Activated CD8-positive, alpha-beta memory T cell treated with anti-CD3 and anti-CD28 coated beads for 24 hours (primary cell): ENCODE results near the gene MIOX.
A peak's percentile ranks its signal among the peaks of the same experiment; 100 is the strongest.

ENCODE experiments used
- DNase-seq: peaks from one replicate; pipeline ENCODE4 v3.0.0-alpha.2; 2020

Gene MIOX

DNA sequence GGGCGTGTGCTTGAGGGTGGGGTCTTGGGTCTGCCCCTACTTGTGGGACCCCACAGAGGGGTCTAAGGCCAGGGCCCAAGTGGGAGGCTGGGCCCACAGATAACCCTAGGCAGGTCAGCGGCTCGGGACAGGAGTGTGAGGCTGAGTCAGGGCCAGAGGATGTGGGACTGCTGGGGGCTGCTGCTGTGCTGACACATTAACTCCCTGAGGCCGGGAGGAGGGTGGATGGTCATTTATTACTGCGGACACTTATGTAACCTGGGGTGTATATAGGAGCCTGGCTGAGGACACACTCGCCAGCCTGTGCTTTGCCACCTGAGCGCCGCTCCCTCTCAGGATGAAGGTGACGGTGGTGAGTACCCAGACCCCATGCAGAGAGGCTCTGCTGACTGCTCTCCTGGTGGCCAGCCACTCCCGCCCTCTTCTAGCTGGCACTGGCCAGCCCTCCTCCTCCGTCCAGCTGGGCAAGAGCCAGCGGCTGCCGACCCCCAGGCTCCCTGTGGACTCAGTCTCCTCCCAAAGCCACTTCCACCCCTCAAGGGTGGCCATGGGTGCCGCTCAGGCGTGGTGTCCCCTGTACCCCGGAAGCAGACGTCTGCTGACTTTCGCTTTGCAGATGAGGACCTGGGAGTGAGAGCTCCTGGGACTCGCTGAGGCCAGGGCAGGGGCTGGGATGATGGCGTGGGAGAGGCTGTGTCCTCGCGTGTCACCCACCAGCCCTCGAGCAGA lies at the start of gene MIOX:
Gene MIOX (plus strand): TSS at position 299 of the 729 bp plus-strand sequence. CDS start 39 bp downstream, at position 338.
- DNase-seq = no peak

DNA sequence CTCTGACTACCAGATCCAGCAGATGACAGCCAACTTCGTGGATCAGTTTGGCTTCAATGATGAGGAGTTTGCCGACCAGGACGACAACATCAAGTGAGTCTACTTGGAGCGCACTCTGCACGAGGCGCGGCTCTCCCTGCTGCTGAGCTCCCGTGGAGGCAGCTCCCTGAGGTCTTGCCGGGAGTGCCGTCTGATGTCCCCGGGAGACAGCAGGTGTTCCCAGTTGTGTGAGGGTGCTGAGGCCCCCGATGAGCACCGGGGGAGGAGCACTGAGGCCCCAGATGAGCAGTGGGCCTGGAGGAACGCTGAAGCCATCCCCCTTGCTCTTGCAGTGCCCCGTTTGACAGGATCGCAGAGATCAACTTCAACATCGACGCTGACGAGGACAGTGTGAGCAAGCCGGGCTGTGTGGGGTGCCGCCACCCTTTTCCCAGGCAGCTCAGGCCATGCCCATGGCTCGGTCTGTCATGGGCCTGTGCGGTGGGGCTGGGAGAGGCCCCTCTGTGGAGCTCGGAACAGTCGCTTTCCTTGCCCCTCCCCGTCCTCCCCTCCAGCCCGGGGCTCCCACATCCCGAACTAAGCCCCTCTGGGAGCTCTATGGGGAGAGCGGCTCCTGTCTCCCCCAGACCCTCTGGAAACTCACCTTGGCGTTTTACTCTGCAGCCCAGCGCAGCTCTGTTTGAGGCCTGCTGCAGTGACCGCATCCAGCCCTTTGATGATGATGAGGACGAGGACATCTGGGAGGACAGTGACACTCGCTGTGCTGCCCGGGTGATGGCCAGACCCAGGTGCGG lies 49.0 kb upstream of the MIOX start:
- DNase-seq = no peak

DNA sequence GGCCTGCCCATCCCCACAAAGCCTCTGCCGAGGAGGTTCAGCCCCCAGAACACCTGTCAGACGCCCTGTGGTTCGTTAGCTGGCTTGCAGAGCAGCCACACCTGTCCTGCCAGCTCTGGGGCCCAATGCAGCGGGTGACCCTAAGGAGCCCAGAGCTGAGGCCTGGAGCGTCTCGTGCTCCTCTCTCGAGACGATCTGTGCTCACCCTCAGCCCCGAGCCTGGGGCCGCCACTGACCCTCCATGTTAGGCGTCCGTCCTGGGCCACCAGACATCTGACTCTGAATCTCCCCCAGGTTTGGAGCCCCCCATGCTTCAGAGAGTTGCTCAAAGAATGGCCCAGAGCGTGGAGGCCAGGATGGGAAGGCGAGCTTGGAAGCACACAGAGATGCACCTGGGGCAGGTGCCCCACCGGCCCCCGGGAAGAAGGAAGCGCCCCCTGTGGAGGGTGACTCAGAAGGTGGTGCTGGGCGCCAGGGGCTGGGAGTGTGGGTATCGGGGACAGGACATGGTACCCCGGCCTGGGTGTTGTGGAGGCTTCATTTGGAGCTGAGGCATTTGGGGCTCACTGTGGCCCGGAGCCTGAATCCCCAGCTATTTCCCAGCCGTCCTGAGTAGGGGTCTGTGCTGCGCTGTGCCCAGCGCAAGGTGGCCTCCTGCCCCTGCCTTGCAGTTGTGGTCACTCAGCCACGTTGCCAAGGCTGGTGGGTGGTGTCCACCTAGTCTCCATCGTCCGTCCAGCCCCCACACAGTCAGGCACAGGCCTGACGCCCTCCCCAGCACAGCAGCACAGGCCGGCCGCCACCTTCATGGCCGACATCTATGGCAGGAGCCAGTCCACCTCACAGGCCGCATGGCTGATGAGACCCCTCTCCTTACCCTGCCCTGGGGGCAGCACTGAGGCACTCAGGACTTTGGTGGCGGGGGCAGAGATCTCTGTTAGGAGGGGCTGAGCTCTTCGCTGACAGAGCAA lies 48.1 kb upstream of the MIOX start:
- DNase-seq = no peak

DNA sequence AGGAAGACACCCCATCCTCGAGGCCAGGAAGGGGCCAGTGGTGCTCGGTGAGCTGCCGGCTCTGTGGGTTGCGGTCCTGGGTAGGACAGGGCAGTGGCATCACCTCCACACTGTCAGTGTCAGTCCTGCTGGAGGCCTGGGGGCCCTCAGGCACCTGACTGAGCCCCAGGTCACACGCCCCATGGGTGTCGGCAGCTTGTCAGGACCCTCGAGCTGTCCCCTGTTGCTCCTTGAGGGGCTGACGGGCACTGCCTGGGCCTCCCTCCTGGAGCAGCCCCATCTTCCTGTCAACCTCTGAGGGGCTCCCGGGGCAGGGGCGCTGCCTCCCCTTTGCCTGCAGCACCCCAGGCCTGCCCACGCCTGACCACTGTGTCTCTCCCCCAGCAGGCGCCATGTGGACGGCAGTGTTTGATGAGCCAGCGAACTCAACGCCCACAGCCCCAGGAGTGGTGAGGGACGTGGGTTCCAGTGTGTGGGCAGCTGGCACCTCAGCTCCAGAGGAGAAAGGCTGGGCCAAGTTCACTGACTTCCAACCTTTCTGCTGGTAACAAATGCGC lies 47.3 kb upstream of the MIOX start:
- no peak for DNase-seq

DNA sequence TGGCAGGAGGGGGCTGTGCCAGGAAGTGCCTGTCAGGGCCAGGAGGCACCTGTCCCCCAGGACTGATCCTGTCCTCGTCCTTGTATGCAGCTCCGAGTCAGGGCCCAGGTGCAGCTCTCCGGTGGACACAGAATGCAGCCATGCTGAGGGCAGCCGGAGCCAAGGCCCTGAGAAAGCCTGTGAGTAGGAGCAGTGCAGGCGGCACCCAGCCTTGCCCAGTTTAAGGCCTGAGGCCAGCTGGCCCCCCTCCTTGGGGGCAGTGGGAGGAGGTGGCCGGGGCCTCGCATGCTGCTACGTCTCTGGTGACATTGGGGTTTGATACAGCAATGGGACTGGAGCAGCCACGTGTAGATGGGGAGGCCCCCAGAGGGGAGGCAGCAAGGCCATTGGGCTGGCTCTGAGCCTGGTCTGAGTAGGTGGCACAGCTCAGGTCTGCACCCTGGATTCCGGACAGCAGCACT lies 46.8 kb upstream of the MIOX start:
- DNase-seq = no peak

DNA sequence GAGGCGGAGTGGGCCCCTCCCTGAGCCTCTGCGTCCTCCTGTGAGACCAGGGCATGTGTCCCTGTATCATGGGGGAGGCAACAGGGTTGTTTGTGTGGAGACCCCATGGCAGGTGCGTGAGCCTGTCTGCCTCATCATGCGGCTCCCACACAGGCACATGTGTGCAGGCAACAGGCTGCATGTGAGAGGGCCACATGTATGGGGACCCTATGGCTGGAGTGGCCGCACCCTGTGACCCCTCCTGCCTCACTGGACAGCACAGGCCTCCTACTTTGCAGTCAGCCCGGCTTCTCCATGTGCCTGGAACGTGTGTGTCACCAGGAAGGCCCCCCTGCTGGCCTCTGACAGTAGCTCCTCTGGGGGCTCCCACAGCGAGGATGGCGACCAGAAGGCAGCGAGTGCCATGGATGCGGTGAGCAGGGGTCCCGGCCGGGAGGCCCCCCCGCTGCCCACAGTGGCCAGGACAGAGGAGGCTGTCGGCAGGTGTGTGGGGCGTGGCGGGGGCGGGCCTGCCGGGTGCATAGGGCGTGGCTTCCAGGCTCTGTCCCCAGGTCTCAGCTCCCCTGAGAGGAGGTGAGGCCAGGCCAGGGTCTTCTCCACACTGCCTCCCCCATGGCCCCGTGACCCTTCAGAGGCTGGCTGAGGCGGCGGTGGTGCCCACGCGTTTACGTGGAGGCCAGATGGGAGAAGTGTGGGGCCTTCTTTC lies 46.0 kb upstream of the MIOX start:
- DNase-seq = no peak

DNA sequence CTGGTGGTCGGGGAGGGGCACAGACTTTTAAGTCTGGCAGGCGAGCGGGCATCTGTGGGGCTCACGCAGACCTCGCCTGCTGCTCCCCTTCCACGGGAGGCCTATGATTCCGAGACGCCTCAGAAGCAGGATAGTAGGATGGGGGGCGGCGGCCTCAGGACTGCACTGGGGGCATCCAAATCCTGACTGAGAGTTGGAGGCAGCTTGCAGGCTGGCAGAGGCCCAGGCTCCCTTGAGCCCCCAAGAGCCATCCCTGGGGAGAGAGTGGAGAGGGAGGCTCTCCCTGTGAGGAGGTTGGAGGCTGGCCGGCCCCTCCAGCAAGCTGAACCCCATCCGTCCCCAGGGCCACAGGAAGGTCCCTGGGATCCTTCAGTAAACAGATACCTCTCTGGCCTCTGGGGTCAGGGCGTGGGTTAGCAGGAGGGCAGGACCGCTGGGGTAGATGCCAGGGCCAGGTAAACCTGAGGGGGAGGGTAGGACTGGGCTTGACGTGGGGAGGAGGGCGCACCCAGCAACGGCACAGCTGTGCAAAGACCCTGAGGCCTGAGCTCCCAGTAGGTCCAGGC lies 45.1 kb upstream of the MIOX start:
- no peak for DNase-seq

DNA sequence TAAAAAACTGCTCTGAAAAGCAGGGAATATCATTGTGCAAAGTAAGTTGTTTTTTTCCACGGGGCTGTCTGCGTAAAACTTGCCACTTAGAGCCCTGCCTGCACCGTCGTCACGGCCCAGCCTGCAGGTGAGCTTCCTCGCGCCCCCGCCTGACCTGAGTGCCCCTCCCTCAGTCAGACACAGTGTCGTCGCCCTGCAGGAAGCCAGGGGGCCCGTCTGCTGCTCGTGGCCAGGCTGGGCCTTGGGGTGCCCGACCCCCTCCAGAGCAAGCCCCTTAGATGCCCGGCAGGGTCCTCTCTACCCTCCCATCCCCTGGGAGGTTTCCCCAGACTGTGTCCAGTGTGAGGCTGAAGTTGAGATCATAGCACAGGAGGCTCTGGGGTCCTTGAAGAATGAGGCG lies 43.5 kb upstream of the MIOX start:
- DNase-seq = no peak

DNA sequence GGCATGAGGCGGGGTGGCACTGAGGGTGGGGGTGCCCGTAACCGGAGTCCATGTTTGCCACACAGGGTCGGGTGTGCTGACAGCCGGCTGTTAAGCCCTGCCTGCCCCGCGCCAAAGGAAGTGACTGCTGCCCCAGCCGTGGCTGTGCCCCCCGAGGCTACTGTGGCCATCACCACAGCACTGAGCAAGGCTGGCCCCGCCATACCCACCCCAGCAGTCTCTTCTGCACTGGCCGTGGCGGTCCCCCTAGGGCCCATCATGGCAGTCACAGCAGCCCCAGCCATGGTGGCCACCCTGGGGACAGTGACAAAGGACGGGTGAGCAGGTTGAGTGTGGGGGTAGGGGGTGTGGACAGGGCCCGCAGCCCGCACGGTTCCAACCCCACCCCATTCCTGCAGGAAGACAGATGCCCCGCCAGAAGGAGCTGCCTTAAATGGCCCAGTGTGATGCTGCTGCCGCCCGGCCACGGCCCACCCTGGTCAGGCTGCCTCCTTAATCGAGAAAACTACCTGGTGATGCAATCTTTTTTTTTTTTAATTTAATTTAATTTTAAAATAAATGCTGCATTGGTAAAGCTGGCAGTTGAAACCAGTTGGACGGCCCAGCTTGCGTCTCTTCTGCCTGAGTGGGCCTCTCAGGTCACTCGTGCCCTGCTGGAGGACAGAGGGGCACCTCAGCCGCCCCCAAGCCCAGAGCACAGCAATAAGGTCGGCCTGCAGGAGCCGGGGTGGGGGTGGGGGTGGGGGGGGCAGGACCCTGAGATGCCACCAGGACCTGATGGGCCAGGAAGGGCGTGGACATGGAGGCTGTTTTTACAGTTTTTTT lies 42.6 kb upstream of the MIOX start:
- DNase-seq = no peak

DNA sequence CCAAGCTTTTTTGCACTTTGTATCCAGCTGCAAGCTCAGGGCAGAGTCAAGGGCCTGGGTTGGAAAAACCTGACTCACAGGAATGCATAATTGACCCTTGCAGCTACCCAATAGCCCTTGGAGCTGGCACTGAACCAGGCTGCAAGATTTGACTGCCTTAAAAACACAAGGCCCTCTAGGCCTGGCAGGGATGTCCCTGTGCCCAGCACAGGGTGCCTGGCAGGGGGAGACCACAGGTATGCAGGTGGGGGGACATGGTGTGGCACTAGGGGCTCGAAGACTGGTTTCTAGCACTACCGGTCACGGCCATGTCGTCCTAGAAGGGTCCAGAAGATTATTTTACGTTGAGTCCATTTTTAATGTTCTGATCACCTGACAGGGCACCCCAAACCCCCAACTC lies 42.0 kb upstream of the MIOX start:
- DNase-seq = no peak

DNA sequence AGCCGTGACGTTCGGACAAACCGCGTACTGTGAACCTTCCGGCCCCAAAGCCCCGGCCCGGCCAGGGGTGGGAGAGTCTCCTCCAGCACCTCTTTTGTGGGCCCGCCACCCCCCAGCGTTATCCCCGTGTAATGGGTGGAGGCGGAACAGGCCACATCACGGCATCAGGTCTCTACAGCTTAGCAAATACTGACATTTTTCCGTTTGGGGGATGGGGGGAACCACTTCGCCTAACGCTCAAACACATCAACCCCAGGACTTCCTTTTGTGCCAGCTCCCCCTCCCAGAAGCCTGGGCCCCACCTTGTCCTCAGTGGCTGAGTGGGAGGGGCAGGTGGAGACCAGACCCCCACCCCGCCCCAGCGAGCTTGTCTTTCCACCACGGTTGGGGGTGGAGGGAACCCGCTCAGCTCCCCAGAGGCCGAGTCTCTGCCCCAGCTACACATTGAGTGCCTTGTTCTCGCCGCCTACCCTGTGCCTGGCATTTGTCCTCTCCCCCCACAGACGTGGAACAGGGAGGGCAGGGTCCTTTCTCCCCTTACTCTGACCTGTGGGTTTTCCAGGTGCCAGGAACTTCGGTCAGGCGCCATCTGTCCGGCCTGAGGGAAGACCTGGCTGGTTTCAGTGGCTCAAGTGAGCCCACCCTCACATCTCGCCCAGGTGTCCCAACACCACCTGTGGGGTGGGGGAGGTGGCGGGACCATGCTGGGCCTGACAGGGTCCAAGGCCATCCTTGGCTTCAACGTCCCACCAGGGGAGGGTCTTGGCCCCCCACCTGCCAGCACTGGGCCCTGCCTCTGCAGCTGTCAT lies 41.4 kb upstream of the MIOX start:
- peak; percentile 76 for DNase-seq

DNA sequence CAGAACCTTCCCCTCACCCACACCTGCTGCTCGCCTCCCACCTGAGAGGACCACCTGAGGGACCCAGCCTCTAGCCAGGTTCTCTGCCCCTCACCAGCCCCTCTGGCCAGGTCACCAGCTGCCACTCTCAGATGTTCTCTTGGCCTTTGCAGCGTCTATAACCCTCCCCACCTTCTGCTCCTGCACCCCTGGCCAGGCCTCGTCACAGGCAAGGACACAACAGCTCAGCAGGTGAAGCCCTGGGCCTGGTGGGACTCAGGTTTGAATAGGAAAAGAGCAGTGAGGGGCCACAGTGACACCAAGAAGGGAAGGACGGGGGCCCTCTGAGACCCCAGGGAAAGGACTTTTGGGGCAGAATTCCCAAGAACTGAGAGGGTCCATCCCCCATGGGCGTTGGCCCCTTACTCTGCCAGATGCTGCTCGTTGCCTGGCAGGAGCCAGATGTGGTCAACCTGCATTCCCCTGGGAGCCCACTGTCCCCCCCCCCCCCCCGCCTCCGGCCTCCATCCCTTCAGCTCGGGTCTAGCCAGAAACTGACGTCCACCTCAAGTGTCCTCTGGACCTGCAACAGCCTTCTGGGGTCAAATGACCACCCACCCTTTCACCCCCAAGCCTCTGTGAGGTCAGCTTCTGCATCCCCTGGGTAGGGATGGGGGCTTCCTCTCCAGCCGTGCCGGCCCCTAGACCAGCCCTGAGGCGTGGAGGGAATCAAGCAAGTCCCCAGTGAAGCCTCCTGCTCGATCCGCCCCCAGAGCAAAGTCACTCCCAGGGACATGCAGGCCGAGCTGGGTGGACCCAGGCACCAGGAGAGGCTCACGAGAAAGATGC lies 40.6 kb upstream of the MIOX start:
- DNase-seq = no peak

DNA sequence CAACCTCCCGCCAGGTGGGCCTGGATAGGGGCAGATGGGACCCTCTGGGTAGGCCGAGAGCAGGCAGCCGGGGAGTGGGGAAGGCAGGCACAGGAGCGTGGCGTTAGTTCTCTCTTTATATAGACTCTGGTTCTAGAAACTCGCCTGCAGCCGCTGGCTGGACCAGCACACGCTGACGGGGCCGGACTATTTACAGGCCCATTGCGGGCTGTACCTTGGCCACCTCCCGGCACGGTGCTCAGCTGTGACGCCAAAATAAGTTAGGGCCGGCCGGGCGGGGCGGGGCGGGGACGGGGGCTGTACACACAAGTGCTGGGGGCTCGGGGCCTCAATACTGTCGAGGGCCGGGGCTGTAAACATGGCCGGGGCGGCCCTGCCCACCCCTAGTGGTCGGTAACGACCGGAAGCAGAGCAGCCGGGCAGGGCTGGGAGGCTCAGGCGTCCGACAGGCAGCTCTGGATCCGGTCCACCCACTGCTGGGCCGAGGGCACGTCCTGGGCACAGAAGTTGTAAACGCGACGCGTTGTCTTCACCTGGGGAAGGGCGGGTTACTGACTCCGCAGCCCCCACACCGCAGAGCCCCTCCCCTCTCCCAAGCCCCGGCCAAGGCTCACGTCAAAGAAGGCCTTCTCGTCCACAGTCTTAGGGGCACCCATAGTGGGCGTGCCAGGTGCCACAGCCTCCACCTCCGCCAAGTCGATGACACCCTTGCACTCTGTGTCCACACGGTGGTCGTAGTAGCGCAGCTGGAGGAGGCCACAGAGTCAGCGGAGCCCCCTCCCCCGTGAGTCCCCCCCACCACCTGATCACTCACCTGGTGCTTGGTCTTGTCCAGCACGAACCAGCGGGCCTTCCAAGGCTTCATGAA lies 39.7 kb upstream of the MIOX start:
- no peak for DNase-seq

DNA sequence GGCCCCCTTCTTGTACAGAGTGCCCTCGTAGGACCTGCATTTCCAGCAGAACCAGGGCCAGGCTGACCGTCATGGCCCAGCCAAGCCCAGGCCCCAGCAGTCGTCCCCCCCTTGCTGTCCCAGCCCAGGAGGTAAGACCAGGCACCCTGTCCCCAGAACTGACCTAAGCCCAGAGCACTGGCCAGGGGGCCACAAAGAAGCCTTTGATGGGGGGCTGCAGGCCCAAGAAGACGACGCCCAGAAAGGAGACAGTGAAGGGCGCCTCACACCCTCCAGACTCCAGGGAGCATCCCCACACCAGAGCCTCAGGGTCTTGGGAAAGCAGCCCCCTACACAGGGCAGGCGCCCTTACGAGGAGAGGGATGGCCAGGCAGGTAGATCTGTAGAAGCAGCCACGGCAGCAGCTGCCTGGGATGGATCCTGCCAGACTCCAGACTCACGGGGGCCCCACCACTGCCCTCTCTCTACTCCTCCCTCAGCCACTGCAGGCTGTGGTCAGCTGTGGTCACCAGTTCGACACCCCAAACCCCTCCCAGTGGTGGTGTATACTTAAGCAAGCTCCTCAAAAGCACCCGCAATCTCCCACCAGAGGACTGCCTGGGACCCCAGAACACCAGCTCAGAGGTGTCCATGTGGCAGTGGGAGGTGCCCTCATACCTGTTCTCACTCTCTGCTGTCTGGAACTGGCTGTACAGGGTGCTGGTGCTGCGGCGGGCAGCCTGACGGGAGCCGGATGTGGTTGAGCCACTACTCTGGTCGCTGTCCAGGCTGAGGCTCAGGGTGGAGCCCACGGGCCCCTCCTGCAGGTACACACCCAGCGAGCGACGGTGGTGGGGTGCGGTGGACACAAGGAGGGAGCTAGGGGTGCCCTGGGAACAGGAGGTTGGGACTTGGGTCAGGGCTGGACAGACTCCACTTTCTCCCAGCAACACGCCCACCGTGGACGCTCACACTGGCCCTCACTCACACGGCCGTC lies 38.8 kb upstream of the MIOX start:
- no peak for DNase-seq

DNA sequence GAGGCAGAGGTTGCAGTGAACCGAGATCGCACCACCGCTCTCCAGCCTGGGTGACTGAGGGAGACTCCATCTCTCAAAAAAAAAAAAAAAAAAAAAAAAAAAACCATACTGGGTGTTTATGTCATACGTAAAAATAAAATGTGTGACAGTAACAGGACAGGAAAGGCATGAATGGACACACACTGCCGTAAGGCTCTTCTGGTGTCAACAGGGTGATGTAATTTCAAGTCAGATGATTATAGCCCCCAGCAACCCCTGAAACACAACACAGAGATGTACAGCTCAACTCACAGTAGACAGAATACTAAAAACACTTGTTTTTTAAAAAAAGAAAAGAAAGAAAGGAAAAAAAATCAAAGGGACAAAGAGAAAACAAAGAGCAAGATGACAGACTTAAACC lies 34.0 kb upstream of the MIOX start:
- no peak for DNase-seq

DNA sequence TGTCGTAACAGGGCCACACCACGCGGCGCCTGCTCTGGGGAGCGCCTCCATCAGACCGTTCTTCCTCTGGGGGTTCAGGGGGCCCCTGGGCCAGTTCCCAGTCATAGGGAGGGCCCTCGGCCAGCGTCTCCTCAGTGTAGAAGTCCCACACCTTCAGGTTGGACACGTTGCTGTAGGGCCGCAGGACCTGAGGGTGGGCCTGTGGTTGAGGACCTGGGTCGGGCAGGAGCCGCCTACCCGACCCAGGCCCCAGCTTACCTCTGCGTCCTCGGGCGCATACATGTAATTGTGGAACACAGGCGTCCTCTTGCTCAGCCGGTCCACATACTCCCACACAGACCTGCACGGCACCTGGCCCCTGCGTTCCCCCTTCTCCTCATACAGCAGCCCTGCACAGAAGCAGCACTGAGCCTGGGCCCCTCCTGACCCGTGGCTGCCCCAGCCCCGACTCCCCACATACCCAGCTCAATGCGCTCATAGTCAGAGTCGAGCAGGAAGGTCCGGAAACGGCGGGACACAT lies 32.0 kb upstream of the MIOX start:
- no peak for DNase-seq

DNA sequence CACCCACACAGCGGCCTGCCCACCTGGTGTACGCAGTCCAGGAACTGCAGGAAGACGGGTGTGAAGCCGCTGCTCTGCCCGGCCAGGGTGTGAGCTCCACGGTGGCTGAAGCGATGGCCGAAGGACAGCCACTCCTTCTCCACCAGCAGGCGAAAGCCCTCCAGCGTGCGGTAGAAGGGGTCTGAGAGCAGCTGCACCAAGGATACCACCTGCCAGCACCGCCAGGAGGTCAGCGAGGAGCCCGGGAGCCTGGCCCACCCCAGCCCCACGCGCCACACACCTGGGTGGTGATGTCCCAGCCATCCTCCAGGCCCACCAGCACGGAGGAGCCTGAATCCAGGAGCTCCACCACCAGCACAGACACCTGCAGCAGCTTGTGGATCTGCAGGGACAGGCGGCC lies 31.5 kb upstream of the MIOX start:
- no peak for DNase-seq
